GM19397 (cell line): Measurements from ENCODE around the gene SMPDL3A.

Experiments used
- ATAC-seq: cut with Tn5 transposase; IDR thresholded peaks from one replicate; pipeline ENCODE4 v1.9.1; 2021; ENCODE audit warnings: mild to moderate bottlenecking, moderate library complexity; ENCODE audit not compliant: unreplicated experiment

SMPDL3A gene

DNA sequence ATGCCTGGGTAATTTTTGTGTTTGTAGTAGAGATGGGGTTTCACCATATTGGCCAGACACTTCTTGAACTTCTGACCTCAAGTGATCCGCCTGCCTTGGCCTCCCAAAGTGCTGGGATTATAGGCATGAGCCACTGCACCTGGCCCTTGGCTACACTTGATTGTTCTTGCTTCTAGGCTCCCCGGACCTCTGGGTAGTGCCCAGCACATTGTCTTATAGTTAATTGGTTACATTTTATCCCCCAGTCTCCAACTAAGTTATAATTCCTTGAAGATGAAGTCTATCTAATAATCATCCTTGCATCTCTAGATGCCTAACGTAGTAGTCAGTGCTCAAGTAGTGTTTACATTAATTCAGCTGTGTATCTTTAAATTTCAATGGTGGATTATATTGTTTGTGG lies 11.8 kb downstream of the SMPDL3A start:
- ATAC-seq: no peak

DNA sequence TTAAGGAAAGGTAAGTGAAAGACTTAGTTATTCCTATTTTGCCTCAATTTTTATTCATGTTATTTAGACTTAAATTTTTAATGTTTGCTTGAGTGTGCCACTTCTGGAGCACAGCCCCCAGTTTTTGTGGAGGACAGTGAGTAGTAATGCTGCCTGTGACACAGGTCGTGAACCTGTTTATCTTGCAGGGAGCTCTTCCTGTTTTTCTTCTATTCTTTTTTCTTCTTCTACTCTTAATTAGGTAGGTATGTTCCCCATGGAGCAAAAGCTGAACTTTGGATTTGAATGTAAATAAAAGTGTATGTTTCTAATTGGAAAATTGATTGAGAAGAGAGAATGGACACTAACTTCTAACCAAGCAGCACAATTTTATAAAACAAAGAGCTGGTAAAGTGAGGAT lies 12.3 kb downstream of the SMPDL3A start:
- no peak for ATAC-seq

- no peak for ATAC-seq
Observed at GRCh38 chr6:122803171-122803661, 14.2 kb downstream of the SMPDL3A start.

GRCh38 chr6:122804962-122805485 lies 16.0 kb downstream of the SMPDL3A start:
- ATAC-seq: no peak

DNA sequence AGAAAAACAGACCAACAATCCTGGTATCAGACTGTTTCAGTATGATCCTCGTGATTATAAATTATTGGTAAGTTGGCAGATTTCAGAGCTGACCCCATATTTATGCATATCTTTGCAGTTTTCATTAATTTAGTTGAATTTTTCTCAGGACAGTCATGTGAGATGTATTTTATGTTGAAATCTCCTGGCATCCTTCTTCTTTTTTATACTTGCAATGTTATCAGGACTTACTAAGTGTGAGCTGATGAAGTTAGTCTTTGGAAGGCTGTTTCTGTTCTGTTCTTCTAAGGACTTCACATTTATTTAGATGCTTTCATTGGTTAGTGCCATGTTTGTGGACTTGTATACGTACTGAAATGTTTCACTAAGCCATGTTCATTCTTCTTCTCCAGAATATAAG lies 17.2 kb downstream of the SMPDL3A start:
- no peak for ATAC-seq

- no peak for ATAC-seq
Observed at GRCh38 chr6:122808121-122808885, 19.2 kb downstream of the SMPDL3A start.

DNA sequence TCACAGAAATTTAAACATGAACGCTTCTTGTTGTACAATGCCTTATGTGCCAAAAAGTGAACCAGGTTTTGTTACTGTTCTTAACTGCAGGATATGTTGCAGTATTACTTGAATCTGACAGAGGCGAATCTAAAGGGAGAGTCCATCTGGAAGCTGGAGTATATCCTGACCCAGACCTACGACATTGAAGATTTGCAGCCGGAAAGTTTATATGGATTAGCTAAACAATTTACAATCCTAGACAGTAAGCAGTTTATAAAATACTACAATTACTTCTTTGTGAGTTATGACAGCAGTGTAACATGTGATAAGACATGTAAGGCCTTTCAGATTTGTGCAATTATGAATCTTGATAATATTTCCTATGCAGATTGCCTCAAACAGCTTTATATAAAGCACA lies 19.9 kb downstream of the SMPDL3A start:
- ATAC-seq: no peak

- no peak for ATAC-seq
Observed at GRCh38 chr6:122809691-122810090, 20.6 kb downstream of the SMPDL3A start.

GRCh38 chr6:122810189-122810588 lies 21.1 kb downstream of the SMPDL3A start:
- no peak for ATAC-seq

GRCh38 chr6:122817358-122817757 lies 28.3 kb downstream of the SMPDL3A start:
- ATAC-seq: no peak

DNA sequence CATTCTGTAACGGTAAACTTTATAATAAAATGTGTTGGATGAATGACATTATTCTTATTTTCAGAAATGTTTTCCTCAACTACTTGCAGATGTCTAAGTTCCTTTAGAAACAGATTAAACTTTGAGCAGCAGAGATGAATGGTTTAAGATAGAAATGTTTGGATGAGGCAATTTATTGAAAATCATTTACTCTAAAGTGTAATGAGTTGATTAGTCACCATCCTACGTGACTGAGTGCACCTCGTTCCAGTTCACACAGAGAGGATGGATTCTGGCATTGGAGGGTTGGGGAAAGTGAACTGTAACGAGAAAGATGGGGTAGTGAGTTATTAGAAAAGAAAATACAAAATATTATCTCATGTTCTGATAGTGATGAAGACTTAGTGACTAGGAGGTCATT lies 28.7 kb downstream of the SMPDL3A start:
- no peak for ATAC-seq

DNA sequence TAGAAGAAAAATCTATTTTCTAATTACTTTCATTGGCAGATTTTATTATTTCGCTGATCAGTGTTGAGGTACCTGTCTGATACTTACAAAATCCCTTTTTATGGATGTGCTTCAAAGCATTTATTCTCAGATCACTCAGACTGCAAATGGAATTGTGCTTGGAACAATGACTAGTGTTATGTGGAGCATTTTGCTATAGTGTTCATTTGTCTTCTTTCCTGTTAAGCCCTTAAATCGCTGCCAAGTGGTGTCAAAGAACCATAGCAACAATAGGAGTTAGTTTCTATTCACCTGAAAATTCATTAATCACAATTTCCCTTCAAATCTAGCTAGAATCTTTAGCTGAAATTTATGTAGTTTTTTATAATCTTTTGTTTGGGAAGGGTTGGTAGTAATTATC lies 29.8 kb downstream of the SMPDL3A start:
- ATAC-seq: no peak

DNA sequence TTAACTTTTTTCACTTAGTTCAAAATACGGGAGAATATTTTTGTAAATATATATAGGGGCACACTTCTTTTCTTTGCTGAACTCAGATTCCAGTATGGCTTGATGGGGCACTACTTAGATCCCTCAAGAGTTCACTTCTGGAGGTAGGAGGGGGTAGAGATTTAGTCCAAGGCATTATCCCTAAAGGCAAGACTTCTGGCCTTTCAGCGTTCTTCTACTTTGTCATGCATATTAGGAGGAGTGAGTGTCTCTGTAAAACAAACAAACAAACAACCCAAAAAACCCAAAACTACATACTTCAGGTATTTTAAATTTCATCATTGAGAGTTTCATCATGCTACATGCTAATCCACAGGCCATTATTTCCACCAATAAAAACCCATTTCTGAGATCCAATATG lies 32.0 kb downstream of the SMPDL3A start:
- ATAC-seq: no peak

DNA sequence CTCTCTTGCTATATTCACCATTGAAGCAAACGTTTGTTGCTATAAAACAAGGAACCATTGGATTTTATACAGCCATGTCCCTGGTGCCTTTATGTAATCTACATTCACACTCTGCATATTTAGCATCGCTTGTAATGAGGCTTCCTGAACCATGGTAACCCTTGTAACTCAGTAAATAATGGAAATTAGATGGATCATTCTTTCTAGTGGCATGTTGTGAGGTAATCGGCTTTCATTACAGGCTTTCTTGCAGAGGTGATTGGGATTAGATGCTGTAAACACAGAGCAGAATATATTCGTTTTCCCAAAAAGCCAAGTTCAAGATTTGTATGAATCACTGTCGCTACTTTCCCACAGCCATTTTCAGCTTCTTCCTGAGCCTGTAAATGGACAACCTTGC lies 36.1 kb downstream of the SMPDL3A start:
- ATAC-seq: no peak

- no peak for ATAC-seq
Observed at GRCh38 chr6:122829456-122829855, 40.4 kb downstream of the SMPDL3A start.

- ATAC-seq: no peak
Observed at GRCh38 chr6:122831511-122831910, 42.5 kb downstream of the SMPDL3A start.

DNA sequence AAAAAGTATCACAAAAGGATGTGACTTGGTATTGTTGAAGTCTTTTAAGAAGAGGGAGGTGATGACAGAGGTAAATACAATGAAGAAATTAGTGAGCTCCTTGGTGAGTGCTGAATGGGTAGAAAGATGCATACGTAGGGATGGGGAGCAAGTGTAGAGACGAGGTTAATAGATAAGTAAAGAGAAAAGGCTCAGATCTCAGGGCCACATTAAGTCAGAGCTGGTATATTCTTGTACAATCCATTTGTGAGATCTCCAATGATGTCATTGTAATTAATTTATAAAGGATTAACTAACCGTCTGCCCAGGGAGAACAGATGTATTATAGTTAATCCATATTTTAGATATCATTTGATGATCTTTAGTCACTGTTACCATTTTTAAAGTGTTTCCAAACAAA lies 43.4 kb downstream of the SMPDL3A start:
- no peak for ATAC-seq

DNA sequence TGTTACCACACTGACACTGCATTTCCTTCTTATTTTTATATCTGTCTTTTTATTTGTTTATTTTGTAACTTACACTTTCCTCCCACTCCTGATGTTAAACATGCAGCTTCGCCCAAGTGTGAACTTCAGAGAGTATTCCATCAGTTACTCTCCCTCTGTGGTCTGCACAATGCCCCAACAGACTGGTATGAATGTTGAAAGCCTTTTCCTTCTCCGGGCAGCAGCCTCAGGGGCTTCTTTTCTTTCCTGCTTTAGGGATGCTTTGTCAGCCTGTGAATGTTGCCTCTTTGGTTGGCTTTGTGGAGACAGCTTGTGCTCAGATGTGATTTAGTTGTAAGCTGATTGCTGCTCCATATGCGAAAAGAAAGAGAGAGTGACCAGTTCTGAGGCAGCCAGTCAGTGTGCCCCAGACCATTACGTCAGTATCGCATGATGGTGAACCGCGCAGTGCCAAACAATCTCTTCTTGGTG lies 44.0 kb downstream of the SMPDL3A start:
- no peak for ATAC-seq

- ATAC-seq: no peak
Observed at GRCh38 chr6:122838060-122838780, 49.2 kb downstream of the SMPDL3A start.

GRCh38 chr6:122839472-122839871 lies 50.4 kb downstream of the SMPDL3A start:
- ATAC-seq: peak; percentile 88

GRCh38 chr6:122839906-122840305 lies 50.8 kb downstream of the SMPDL3A start:
- ATAC-seq: no peak

DNA sequence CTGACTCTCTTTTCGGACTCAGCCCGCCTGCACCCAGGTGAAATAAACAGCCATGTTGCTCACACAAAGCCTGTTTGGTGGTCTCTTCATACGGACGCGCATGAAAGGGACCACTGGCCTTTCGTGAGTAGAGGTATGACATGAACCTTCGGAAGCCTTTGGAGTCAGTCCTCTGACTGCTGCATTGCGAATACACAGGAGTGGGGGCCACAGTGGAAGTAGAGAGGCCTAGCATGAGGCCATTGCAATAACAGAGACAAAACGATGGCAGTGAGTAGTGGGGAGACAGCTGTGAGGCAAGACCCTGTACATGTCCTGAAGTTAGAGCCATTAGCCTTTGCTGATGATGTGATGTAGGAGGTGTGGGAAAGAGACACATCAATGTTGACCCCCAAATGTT lies 56.4 kb downstream of the SMPDL3A start:
- ATAC-seq: no peak
